Measurements from ENCODE around the gene ARMC5.

- TF ChIP-seq EZH2 (IDR thresholded peaks at IDR 0.05) (no peak), FOXP2 (optimal IDR thresholded peaks at IDR 0.05; ENCODE audit: control extremely low read depth, extremely low read length, insufficient read depth) (no peak)
These were observed 26.3 kb downstream of the ARMC5 start for GRCh38 chr16:31485571-31485970.

Data from SK-N-MC (cell line).